Activated T-cell treated with anti-CD3 and anti-CD28 coated beads, Interleukin-2, amount 50 U/mL, for 48 hours (primary cell): ENCODE data around the gene VN1R2.
"Not testable (repeated sequence)": the region's sequence is repeated elsewhere in the genome, so short reads cannot be mapped to it uniquely, and the experiment has no call there.

Experiments
- DNase-seq, 2 experiments: peaks; one replicate each; pipeline ENCODE4 v3.0.0-alpha.2; 2020

VN1R2 gene

GRCh38 chr19:53257715-53258342, at the start of gene VN1R2:
Gene VN1R2 (plus strand): TSS chr19:53258292. CDS start chr19:53258376, 84 bp downstream.
- DNase-seq: not testable (repeated sequence)

GRCh38 chr19:53211554-53211953, 46.5 kb upstream of the VN1R2 start:
- DNase-seq: not testable (repeated sequence)

GRCh38 chr19:53212703-53213320, 45.3 kb upstream of the VN1R2 start:
- DNase-seq: no peak

- DNase-seq: not testable (repeated sequence)
Observed at GRCh38 chr19:53222716-53223115, 35.4 kb upstream of the VN1R2 start.

- no peak for DNase-seq
Observed at GRCh38 chr19:53224606-53225005, 33.5 kb upstream of the VN1R2 start.

GRCh38 chr19:53237114-53237777, 20.8 kb upstream of the VN1R2 start:
- no peak for DNase-seq

- DNase-seq: no peak
Observed at GRCh38 chr19:53246498-53246897, 11.6 kb upstream of the VN1R2 start.

GRCh38 chr19:53254411-53255341, 3.4 kb upstream of the VN1R2 start, which contains the start of gene ZNF677:
Gene ZNF677 (minus strand): TSS chr19:53254873. CDS start chr19:53251550, 3,323 bp downstream.
- peak; percentile 82 to 87 for DNase-seq

- DNase-seq: not testable (repeated sequence)
Observed at GRCh38 chr19:53267623-53268022, 9.5 kb downstream of the VN1R2 start, which contains the start of gene VN1R4. Gene VN1R4 (minus strand): TSS chr19:53267723. CDS start chr19:53267665, 58 bp downstream.

- DNase-seq: not testable (repeated sequence)
Observed at GRCh38 chr19:53269861-53270260, 11.8 kb downstream of the VN1R2 start.

- DNase-seq: no peak
Observed at GRCh38 chr19:53272044-53272443, 14.0 kb downstream of the VN1R2 start.

- no peak for DNase-seq
Observed at GRCh38 chr19:53275480-53275879, 17.4 kb downstream of the VN1R2 start.

- peak in 1 of 2 experiments; percentile 18 for DNase-seq
Observed at GRCh38 chr19:53281947-53282346, 23.9 kb downstream of the VN1R2 start.

- DNase-seq: no peak
Observed at GRCh38 chr19:53285087-53285486, 27.0 kb downstream of the VN1R2 start.

GRCh38 chr19:53290758-53291549, 32.9 kb downstream of the VN1R2 start:
- no peak for DNase-seq

GRCh38 chr19:53294786-53295441, 36.8 kb downstream of the VN1R2 start:
- no peak for DNase-seq

GRCh38 chr19:53301341-53301740, 43.2 kb downstream of the VN1R2 start:
- not testable (repeated sequence) for DNase-seq

GRCh38 chr19:53308339-53308811, 50.3 kb downstream of the VN1R2 start:
- peak; percentile 23 to 37 for DNase-seq
